NOMO-1 treated with DMSO at 0.1 percent for 48 hours (cell line): ENCODE results near the gene GTPBP2.
A peak's percentile ranks its signal among the peaks of the same experiment; 100 is the strongest.

Experiments used
- DNase-seq: peaks from one replicate; lab custom pipeline; 2025; ENCODE audit not compliant: unreplicated experiment; lab: John Stamatoyannopoulos, UW

Gene GTPBP2

GRCh38 chr6:43578748-43579147 lies 50.3 kb downstream of the GTPBP2 start:
- no peak for DNase-seq

GRCh38 chr6:43575772-43576551 lies 53.1 kb downstream of the GTPBP2 start, which contains the start of the genes POLH and XPO5:
Gene POLH, plus strand, starts transcription at chr6:43576185. Its CDS starts 6,135 bp downstream, at chr6:43582320.
Gene XPO5, minus strand, starts transcription at chr6:43576038. Its CDS starts 174 bp downstream, at chr6:43575864.
- DNase-seq: peak; percentile 90

- DNase-seq: no peak
Measured at GRCh38 chr6:43575105-43575771, 53.8 kb downstream of the GTPBP2 start.

- DNase-seq: no peak
Measured at GRCh38 chr6:43572015-43572414, 57.0 kb downstream of the GTPBP2 start.

GRCh38 chr6:43570876-43571441 lies 58.1 kb downstream of the GTPBP2 start:
- DNase-seq: peak; percentile 52
